C4-2B (cell line): ENCODE results near the gene SLC9A7.

Experiments
- H3K27ac ChIP-seq: fragments of 450-650 bp; 2 replicates; pipeline ENCODE4 v1.5.1; 2017
- ZFX ChIP-seq: fragments of 450-650 bp; IDR thresholded peaks from 2 replicates; pipeline ENCODE4 v1.6.1; 2017
- TF ChIP-seq, protein P1 (sequence below): fragments of 450-650 bp; conservative IDR thresholded peaks from 2 replicates; pipeline ENCODE4 v1.5.1; 2017; ENCODE audit warnings: mild to moderate bottlenecking

SLC9A7 gene

DNA sequence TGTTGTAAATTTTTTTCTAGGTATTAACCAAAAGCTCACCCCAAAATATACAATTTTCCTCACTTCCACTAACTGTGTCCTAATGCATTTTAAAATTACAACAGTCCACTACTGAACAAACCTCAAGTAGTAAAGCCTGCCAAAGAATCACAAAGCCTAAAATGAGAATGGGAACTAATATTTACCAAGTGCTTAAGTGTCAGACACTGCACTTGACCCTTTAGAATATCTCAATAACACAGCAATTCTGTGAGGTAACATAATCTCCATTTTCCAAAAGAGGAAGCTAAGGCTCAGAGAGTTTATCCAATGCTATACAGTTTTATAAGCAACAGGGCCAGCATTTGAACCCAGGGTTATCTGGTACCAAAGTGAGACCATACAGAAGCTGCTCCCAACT is 4.9 kb downstream of the SLC9A7 start:
- H3K27ac ChIP-seq = no peak overlapping the region
- no peak for TF ChIP-seq ZFX
- TF ChIP-seq, protein P1, sequence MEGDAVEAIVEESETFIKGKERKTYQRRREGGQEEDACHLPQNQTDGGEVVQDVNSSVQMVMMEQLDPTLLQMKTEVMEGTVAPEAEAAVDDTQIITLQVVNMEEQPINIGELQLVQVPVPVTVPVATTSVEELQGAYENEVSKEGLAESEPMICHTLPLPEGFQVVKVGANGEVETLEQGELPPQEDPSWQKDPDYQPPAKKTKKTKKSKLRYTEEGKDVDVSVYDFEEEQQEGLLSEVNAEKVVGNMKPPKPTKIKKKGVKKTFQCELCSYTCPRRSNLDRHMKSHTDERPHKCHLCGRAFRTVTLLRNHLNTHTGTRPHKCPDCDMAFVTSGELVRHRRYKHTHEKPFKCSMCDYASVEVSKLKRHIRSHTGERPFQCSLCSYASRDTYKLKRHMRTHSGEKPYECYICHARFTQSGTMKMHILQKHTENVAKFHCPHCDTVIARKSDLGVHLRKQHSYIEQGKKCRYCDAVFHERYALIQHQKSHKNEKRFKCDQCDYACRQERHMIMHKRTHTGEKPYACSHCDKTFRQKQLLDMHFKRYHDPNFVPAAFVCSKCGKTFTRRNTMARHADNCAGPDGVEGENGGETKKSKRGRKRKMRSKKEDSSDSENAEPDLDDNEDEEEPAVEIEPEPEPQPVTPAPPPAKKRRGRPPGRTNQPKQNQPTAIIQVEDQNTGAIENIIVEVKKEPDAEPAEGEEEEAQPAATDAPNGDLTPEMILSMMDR = no peak

GRCh38 chrX:46750889-46751288 is 8.0 kb downstream of the SLC9A7 start:
- no peak overlapping the region for H3K27ac ChIP-seq
- TF ChIP-seq, protein P1 = no peak
- no peak for TF ChIP-seq ZFX

- no peak overlapping the region for H3K27ac ChIP-seq
- TF ChIP-seq, protein P1 = no peak
- no peak for TF ChIP-seq ZFX
These were observed 14.9 kb downstream of the SLC9A7 start for GRCh38 chrX:46744009-46744408.

DNA sequence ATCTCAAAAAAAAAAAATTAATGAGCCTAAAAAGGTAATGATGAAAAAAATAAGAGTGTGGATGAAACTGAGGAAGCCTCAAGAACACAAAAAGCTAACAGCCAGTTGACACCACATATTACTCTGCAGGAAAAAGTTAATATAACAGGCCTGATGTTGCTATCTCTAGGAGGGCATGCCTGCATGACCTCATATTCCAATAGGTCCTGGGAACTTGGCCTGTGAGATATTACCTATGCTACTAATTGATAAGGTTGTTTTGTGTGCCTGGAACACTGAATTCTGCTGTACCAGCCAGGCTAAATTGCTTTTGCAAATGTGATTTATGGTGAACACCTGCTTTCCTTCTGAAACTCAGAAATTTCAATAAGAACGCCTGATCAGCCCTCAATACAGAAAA is 15.9 kb downstream of the SLC9A7 start:
- no peak overlapping the region for H3K27ac ChIP-seq
- TF ChIP-seq, protein P1 = no peak
- no peak for TF ChIP-seq ZFX

GRCh38 chrX:46739736-46740135 is 19.2 kb downstream of the SLC9A7 start:
- peak overlapping the region; percentile 56; the same call in 1 of the 2 replicates for H3K27ac ChIP-seq
- TF ChIP-seq ZFX = no peak
- TF ChIP-seq, protein P1 = no peak

DNA sequence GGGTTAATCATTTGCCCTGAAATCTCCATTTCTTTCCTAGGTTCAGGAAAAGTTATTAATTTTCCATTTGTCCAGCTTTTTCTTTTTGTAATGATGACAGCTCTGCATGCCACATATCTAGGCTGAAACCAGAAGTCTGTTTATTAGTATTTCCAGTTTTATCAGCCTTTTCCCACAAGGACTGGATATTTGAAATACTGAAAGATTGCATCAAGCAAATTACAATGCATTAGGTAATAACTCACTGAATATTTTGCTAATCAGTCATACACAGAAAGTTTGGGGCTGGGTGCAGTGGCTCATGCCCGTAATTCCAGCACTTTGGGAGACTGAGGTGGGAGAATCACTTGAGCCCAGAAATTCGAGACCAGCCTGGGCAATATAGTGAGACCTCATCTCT is 21.5 kb downstream of the SLC9A7 start:
- H3K27ac ChIP-seq = no peak overlapping the region
- TF ChIP-seq, protein P1 = no peak
- no peak for TF ChIP-seq ZFX

GRCh38 chrX:46737041-46737440 is 21.9 kb downstream of the SLC9A7 start:
- no peak overlapping the region for H3K27ac ChIP-seq

More at GRCh38 chrX:46737041-46737440, 21.9 kb downstream of the SLC9A7 start:
- TF ChIP-seq, protein P1 = no peak
- no peak for TF ChIP-seq ZFX
